Measurements from ENCODE around the gene COX8A. TPM values are rescaled to one million over a fixed set of nuclear protein-coding genes. Genes with fewer than 3 reads are reported as not detected.

COX8A gene
- total and polyA plus RNA-seq, 10 of the 15 experiments (the other 5 are each of a cell fraction or from before 2014, with no cell fraction given): 243 to 1,476 (median 522) TPM

DNA sequence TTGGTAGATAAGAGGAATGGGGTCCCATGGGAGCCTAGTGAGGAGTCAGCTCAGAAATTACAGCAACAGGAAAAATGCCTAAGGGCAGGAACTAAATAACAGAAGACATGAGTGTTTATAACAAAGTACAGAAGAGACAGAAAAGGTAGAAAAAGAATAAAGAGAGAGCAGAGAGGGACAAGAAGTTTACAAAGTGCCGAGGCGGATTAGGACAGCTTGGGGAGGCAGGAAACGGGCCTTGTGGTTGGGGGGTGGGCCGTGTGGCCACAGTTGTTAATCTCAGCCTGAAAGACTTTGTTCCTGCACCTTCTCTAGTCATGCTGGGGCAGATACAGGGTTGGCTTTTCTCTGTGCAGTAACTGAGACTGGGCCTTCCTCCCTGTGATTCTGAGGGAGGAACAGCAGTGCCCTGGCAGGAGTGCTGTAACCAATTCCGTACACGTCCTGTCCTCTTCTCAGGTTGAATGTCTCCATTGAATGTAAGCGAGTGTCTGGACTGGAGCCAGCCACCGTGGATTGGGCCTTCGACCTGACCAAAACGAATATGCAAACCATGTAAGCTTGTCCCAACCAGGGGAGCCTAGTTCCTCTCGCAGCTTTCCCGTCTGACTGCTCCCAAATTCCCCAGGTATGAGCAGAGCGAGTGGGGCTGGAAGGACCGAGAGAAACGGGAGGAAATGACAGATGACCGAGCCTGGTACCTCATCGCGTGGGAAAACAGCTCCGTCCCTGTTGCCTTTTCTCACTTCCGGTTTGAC, 22.5 kb upstream of the COX8A start (continued):
- TF ChIP-seq, protein P1, sequence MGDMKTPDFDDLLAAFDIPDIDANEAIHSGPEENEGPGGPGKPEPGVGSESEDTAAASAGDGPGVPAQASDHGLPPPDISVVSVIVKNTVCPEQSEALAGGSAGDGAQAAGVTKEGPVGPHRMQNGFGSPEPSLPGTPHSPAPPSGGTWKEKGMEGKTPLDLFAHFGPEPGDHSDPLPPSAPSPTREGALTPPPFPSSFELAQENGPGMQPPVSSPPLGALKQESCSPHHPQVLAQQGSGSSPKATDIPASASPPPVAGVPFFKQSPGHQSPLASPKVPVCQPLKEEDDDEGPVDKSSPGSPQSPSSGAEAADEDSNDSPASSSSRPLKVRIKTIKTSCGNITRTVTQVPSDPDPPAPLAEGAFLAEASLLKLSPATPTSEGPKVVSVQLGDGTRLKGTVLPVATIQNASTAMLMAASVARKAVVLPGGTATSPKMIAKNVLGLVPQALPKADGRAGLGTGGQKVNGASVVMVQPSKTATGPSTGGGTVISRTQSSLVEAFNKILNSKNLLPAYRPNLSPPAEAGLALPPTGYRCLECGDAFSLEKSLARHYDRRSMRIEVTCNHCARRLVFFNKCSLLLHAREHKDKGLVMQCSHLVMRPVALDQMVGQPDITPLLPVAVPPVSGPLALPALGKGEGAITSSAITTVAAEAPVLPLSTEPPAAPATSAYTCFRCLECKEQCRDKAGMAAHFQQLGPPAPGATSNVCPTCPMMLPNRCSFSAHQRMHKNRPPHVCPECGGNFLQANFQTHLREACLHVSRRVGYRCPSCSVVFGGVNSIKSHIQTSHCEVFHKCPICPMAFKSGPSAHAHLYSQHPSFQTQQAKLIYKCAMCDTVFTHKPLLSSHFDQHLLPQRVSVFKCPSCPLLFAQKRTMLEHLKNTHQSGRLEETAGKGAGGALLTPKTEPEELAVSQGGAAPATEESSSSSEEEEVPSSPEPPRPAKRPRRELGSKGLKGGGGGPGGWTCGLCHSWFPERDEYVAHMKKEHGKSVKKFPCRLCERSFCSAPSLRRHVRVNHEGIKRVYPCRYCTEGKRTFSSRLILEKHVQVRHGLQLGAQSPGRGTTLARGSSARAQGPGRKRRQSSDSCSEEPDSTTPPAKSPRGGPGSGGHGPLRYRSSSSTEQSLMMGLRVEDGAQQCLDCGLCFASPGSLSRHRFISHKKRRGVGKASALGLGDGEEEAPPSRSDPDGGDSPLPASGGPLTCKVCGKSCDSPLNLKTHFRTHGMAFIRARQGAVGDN (IDR thresholded peaks at IDR 0.05): no peak
- TF ChIP-seq PAX5 (IDR thresholded peaks at IDR 0.05; ENCODE audit: borderline replicate concordance, low read depth, low read length): peak; percentile 13; the same call in 1 of the 2 replicates
- peak; percentile 51; the same call in 1 of the 2 replicates for TF ChIP-seq CREB1 (IDR thresholded peaks at IDR 0.05; ENCODE audit: low read depth)
- TF ChIP-seq RAD51 (IDR thresholded peaks at IDR 0.05): no peak
- TF ChIP-seq KDM1A (IDR thresholded peaks at IDR 0.05; ENCODE audit: borderline replicate concordance): no peak
- TF ChIP-seq POLR2AphosphoS5 (IDR thresholded peaks at IDR 0.05; ENCODE audit: low read length): peak; percentile 68
- no peak for TF ChIP-seq POLR2AphosphoS2 (IDR thresholded peaks at IDR 0.05; ENCODE audit: low read depth, low read length)
- peak; percentile 7; the same call in 1 of the 2 replicates for TF ChIP-seq YY1 (IDR thresholded peaks at IDR 0.05; ENCODE audit: low read depth, low read length)
- TF ChIP-seq, protein P2, sequence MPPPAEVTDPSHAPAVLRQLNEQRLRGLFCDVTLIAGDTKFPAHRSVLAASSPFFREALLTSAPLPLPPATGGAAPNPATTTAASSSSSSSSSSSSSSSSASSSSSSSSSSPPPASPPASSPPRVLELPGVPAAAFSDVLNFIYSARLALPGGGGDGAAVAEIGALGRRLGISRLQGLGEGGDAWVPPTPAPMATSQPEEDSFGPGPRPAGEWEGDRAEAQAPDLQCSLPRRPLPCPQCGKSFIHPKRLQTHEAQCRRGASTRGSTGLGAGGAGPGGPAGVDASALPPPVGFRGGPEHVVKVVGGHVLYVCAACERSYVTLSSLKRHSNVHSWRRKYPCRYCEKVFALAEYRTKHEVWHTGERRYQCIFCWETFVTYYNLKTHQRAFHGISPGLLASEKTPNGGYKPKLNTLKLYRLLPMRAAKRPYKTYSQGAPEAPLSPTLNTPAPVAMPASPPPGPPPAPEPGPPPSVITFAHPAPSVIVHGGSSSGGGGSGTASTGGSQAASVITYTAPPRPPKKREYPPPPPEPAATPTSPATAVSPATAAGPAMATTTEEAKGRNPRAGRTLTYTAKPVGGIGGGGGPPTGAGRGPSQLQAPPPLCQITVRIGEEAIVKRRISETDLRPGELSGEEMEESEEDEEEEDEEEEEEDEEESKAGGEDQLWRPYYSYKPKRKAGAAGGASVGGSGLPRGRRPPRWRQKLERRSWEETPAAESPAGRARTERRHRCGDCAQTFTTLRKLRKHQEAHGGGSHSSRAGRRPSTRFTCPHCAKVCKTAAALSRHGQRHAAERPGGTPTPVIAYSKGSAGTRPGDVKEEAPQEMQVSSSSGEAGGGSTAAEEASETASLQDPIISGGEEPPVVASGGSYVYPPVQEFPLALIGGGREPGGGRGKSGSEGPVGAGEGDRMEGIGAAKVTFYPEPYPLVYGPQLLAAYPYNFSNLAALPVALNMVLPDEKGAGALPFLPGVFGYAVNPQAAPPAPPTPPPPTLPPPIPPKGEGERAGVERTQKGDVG (CRISPR knock-in tag; IDR thresholded peaks at IDR 0.05): no peak
- TF ChIP-seq NFYB (IDR thresholded peaks at IDR 0.05; ENCODE audit: insufficient read depth, low read depth, low read length): 0 out of 2 replicates have a peak, but pooled peaks have one; percentile 35
- no peak for TF ChIP-seq HCFC1 (IDR thresholded peaks at IDR 0.05; ENCODE audit: low read length)
- TF ChIP-seq, protein P3, sequence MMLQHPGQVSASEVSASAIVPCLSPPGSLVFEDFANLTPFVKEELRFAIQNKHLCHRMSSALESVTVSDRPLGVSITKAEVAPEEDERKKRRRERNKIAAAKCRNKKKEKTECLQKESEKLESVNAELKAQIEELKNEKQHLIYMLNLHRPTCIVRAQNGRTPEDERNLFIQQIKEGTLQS (IDR thresholded peaks at IDR 0.05; ENCODE audit: borderline replicate concordance, extremely low read depth, low read depth, low read length): no peak
- TF ChIP-seq HDAC2 (IDR thresholded peaks at IDR 0.05): no peak
- TF ChIP-seq BCL11A (IDR thresholded peaks at IDR 0.05; ENCODE audit: low read depth, low read length): no peak
- no peak for TF ChIP-seq ZSCAN29 (IDR thresholded peaks at IDR 0.05)
- TF ChIP-seq, protein P4, sequence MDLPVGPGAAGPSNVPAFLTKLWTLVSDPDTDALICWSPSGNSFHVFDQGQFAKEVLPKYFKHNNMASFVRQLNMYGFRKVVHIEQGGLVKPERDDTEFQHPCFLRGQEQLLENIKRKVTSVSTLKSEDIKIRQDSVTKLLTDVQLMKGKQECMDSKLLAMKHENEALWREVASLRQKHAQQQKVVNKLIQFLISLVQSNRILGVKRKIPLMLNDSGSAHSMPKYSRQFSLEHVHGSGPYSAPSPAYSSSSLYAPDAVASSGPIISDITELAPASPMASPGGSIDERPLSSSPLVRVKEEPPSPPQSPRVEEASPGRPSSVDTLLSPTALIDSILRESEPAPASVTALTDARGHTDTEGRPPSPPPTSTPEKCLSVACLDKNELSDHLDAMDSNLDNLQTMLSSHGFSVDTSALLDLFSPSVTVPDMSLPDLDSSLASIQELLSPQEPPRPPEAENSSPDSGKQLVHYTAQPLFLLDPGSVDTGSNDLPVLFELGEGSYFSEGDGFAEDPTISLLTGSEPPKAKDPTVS (IDR thresholded peaks at IDR 0.05; ENCODE audit: low read depth, low read length): no peak
- TF ChIP-seq EZH2 (IDR thresholded peaks at IDR 0.05; ENCODE audit: borderline replicate concordance, control insufficient read depth, low read depth, low read length): no peak
- TF ChIP-seq TCF12 (IDR thresholded peaks at IDR 0.05; ENCODE audit: low read depth, low read length): 0 out of 2 replicates have a peak, but pooled peaks have one; percentile 0
- TF ChIP-seq RUNX3 (IDR thresholded peaks at IDR 0.05; ENCODE audit: low read length): peak; percentile 94
- no peak for TF ChIP-seq TBL1XR1 (IDR thresholded peaks at IDR 0.05; ENCODE audit: low read depth, low read length)
